ENCODE results near the gene CDC23. TPM values are rescaled to one million over a fixed set of nuclear protein-coding genes. Genes with fewer than 3 reads are reported as not detected.

The CDC23 gene
- total and polyA plus RNA-seq, 2 of the 4 experiments (the other 2 are of a cell fraction) = 21.1 to 28.0 TPM

DNA sequence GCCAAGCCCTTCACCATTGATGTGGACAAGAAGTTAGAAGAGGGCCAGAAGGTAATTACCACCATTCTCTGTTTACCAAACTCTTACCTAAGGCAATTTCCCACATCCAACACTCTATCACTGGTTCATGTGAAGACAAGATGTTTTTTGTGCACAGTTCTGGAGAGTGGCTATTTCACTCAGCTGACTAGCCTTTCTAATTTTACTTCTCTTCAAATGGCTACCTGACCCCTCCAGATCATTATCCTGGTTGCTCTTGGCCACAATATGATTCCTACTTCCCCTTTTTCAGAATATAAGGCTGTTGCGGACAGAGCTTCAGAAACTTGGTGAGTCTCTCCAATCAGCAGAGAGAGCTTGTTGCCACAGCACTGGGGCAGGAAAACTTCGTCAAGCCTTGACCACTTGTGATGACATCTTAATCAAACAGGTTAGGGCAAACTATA is 27.1 kb downstream of the CDC23 start:
- no TSS peak for BruUV-seq (replicated peaks)
- WGBS, 2 experiments (ENCODE audit: extremely low coverage in 2 of 2, insufficient read length in 1 of 2) = 100% methylated on average over 1 of the region's 2 CpGs; no CpG with 5 or more reads in 1 of the 2 experiments
- no peak overlapping the region for H3K56ac ChIP-seq (ENCODE audit: extremely low read depth, insufficient read depth, low read length)

More for the DNA sequence above, 27.1 kb downstream of the CDC23 start:
- Histone ChIP-seq H3K9ac (ENCODE audit: low read depth, low read length) (no peak overlapping the region), H3K4me2 (ENCODE audit: low read depth, low read length) (no peak overlapping the region), H3K23ac (ENCODE audit: low read depth, low read length) (no peak overlapping the region), H4K91ac (ENCODE audit: insufficient read depth, low read depth, low read length) (no peak overlapping the region), H4K8ac (ENCODE audit: low read depth in 2 of 2, low read length in 2 of 2) (no peak overlapping the region), H2BK20ac (ENCODE audit: low read depth, low read length) (no peak overlapping the region), H4K20me1 (ENCODE audit: insufficient read depth, low read length) (no peaks in the 10 kb centered on the region), H2AK9ac (replicated peaks; ENCODE audit: low read depth, low read length, poor library complexity) (no peak overlapping the region), H2BK15ac (ENCODE audit: low read depth, low read length) (no peak overlapping the region), H3K4me1 (ENCODE audit: control insufficient read depth, insufficient read depth, low read length) (no peaks in the 10 kb centered on the region), H3K36me3 (ENCODE audit: control insufficient read depth, insufficient read depth, low read length) (peaks cover 43% of the 10 kb centered on the region), H3K27me3 (ENCODE audit: control insufficient read depth, insufficient read depth, low read length) (no peaks in the 10 kb centered on the region), H2BK5ac (ENCODE audit: low read depth, low read length, poor library complexity, severe bottlenecking) (no peak overlapping the region), H3K9me1 (ENCODE audit: insufficient read depth, low read length) (no peaks in the 10 kb centered on the region), H4K5ac (ENCODE audit: low read depth, low read length) (no peak overlapping the region), H3K27ac (ENCODE audit: insufficient read depth, low read length) (no peak overlapping the region), H3K4me3 (ENCODE audit: insufficient read depth, low read depth, low read length) (no peak overlapping the region), H3K79me1 (ENCODE audit: low read depth in 1 of 2, low read length in 2 of 2) (peaks cover 10 to 13% of the 10 kb centered on the region in 2 experiments; a peak in 3 of 4 replicates), H3K18ac (ENCODE audit: low read depth, low read length) (no peak overlapping the region), H3K4ac (ENCODE audit: low read depth, low read length) (no peak overlapping the region), H2AFZ (replicated peaks; ENCODE audit: low read length, poor library complexity) (no peak overlapping the region), H3K14ac (replicated peaks; ENCODE audit: low read depth, low read length) (no peak overlapping the region), H2AK5ac (ENCODE audit: low read depth, low read length) (no peak overlapping the region), H3K9me3 (ENCODE audit: control insufficient read depth, insufficient read depth, low read length) (no peaks in the 10 kb centered on the region), H2BK120ac (ENCODE audit: low read depth, low read length) (no peak overlapping the region)
- ChIA-PET CTCF (no interaction called here), POLR2A (ENCODE audit: unreplicated experiment) (no interaction called here)
- intact Hi-C loops (cut with micrococcal nuclease) (loop anchor here (1.0 kb wide), 1 partner anchor 14 kb away; no protein-coding TSS in a partner anchor), dilution Hi-C loops (cut with HindIII; ENCODE audit: low sequenced_read_pairs, unreplicated experiment) (no loop called here), in situ Hi-C loops (cut with MboI; ENCODE audit: low sequenced_read_pairs) (loop anchor here (10.0 kb wide), 1 partner anchor 229 kb away; no protein-coding TSS in a partner anchor)
- ATAC-seq (ENCODE audit: low read depth) (no peak), DNase-seq (no peak)
- TF ChIP-seq MAFK (IDR thresholded peaks at IDR 0.05; ENCODE audit: low read depth, low read length) (no peak), NFE2L2 (IDR thresholded peaks at IDR 0.05; ENCODE audit: low read depth, low read length) (no peak), SMC3 (IDR thresholded peaks at IDR 0.05; ENCODE audit: low read depth, low read length) (no peak), CHD1 (IDR thresholded peaks at IDR 0.05; ENCODE audit: low read depth, low read length) (no peak), BHLHE40 (IDR thresholded peaks at IDR 0.05; ENCODE audit: low read depth, low read length) (no peak), POLR2A (IDR thresholded peaks at IDR 0.05; ENCODE audit: low read depth, low read length) (no peak), MXI1 (IDR thresholded peaks at IDR 0.05; ENCODE audit: borderline replicate concordance, low read depth, low read length) (no peak), CEBPB (IDR thresholded peaks at IDR 0.05; ENCODE audit: low read depth, low read length) (no peak), RAD21 (IDR thresholded peaks at IDR 0.05; ENCODE audit: low read length) (no peak), RCOR1 (IDR thresholded peaks at IDR 0.05; ENCODE audit: insufficient replicate concordance, low read length) (no peak), MAZ (IDR thresholded peaks at IDR 0.05; ENCODE audit: borderline replicate concordance, low read depth, low read length) (no peak), RFX5 (IDR thresholded peaks at IDR 0.05; ENCODE audit: low read depth, low read length) (no peak), FOS (IDR thresholded peaks at IDR 0.05; ENCODE audit: low read depth, low read length) (no peak)
- TF ChIP-seq, protein P1, sequence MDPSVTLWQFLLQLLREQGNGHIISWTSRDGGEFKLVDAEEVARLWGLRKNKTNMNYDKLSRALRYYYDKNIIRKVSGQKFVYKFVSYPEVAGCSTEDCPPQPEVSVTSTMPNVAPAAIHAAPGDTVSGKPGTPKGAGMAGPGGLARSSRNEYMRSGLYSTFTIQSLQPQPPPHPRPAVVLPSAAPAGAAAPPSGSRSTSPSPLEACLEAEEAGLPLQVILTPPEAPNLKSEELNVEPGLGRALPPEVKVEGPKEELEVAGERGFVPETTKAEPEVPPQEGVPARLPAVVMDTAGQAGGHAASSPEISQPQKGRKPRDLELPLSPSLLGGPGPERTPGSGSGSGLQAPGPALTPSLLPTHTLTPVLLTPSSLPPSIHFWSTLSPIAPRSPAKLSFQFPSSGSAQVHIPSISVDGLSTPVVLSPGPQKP (IDR thresholded peaks at IDR 0.05; ENCODE audit: borderline replicate concordance, low read depth, low read length) = no peak
- TF ChIP-seq, protein P2, sequence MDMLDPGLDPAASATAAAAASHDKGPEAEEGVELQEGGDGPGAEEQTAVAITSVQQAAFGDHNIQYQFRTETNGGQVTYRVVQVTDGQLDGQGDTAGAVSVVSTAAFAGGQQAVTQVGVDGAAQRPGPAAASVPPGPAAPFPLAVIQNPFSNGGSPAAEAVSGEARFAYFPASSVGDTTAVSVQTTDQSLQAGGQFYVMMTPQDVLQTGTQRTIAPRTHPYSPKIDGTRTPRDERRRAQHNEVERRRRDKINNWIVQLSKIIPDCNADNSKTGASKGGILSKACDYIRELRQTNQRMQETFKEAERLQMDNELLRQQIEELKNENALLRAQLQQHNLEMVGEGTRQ (IDR thresholded peaks at IDR 0.05; ENCODE audit: low read depth, low read length) = no peak
- TF ChIP-seq, protein P3, sequence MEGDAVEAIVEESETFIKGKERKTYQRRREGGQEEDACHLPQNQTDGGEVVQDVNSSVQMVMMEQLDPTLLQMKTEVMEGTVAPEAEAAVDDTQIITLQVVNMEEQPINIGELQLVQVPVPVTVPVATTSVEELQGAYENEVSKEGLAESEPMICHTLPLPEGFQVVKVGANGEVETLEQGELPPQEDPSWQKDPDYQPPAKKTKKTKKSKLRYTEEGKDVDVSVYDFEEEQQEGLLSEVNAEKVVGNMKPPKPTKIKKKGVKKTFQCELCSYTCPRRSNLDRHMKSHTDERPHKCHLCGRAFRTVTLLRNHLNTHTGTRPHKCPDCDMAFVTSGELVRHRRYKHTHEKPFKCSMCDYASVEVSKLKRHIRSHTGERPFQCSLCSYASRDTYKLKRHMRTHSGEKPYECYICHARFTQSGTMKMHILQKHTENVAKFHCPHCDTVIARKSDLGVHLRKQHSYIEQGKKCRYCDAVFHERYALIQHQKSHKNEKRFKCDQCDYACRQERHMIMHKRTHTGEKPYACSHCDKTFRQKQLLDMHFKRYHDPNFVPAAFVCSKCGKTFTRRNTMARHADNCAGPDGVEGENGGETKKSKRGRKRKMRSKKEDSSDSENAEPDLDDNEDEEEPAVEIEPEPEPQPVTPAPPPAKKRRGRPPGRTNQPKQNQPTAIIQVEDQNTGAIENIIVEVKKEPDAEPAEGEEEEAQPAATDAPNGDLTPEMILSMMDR (conservative IDR thresholded peaks at IDR 0.05; ENCODE audit: low read depth, low read length) = no peak
